ENCODE data around the gene ROBO3. TPM values are rescaled to one million over a fixed set of nuclear protein-coding genes. Genes with fewer than 3 reads are reported as not detected.

ROBO3 gene
- total RNA-seq, 1 donor from 2014 or later: 11.3 TPM

DNA sequence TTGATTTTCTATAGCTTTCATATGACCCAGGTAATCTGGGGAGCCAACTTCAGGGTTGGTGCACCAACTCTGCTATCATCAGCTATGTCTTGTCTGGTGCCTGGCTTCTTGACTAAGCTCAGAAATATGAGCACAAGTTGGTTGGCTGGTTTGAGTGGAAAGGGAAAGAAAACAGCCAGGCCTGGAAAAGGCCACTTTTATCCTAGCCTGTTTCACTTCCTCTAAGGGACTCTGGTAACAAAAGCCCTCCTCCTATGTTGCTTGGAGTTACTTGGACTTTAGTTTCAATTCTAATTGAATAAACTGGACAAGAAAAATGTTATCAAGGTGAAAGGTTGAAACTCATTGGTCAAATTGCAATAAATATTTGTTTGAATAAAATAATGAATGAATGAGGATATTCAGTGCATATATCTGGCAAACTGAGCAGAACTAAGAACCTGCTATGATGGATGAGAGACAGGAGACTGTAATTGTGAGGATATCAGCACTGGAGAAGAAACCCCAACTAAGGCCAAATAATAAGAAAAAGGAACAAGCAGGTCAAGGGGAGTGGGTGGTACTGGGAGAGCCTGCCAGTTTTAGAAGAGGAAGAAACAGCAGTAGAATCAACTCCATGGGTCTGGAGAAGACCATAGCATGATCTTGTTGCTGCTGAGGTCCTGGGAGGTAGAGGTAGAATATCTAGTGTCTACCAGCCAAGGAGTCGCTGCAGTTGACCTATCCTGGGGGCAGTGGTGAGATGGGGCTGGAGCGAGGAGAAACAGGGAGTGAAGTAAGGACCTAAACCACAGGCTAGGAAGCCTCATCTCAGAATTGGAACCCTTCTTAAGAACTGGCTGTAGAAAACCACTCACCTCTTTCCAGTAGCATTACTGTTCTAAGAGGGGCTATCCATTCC is 24.2 kb downstream of the ROBO3 start:
- intact Hi-C loops (cut with DNase I): no loop called here
- no peak for TF ChIP-seq CTCF (IDR thresholded peaks at IDR 0.05)
- Histone ChIP-seq H3K4me1 (peaks cover 70% of the 10 kb centered on the region), H3K9me3 (no peaks in the 10 kb centered on the region), H3K27ac (peak overlapping the region; percentile 12), H3K4me3 (no peak overlapping the region), H3K36me3 (peaks cover 7% of the 10 kb centered on the region), H3K27me3 (ENCODE audit: low read depth) (no peaks in the 10 kb centered on the region)
- DNase-seq (no peak), ATAC-seq (no peak)

DNA sequence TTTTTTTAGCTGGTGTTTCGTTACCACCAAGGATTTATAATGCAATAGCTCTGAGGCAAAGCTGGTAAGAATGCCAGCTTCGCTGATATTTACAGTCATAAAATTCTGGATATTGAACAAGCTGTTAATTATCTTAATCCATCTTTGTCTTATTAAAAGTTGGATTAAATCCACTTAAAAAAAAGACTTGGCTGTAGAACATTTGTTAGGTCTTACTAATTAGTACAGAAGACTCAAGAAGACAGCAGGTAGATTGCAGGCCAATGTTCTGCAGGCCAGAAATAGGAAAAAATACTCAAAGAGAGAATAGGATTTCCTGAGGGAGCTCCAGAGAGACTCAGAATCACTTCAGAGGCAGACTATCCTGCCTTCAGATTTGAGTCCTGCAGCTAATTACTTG is 24.9 kb downstream of the ROBO3 start:
- H3K4me1 ChIP-seq: peaks cover 70% of the 10 kb centered on the region

DNA sequence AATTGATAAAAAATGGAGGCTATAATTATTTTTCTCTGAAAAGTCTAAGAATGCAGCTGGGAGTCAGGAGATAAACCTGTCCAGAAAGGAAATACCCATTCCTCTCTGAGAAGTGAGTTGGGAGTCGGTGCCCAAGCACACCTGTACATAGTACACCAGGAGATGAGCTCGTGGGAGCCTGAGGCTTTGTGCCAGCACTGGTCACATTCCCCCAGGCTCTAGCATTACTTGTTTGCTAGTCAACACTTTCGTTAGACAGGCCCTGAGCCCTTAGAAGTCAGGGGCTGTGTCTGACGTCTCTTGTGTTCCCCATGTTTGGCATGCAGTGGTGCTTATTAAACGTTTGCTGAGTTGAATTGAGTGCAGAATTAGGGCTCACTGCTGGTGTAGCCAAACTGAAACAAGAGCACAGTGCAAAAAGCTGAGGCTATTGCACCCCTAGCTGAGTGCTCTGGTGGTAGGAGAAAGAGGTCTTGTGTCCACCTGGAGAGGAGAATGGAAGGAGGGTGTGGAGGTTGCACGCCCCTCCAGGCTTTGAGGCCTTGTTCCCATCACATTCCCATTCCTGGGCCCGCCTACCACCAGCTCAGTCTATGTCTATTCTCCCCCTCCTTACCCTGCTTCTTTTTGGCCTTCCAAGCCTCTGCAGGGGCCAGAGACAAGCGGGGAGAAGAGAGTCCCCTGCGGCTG is 25.6 kb downstream of the ROBO3 start:
- Histone ChIP-seq H3K27me3 (ENCODE audit: low read depth) (no peaks in the 10 kb centered on the region), H3K36me3 (peaks cover 4% of the 10 kb centered on the region), H3K9me3 (no peaks in the 10 kb centered on the region), H3K27ac (no peak overlapping the region), H3K4me1 (peaks cover 74% of the 10 kb centered on the region), H3K4me3 (no peak overlapping the region)
- intact Hi-C loops (cut with DNase I): no loop called here
- no peak for TF ChIP-seq CTCF (IDR thresholded peaks at IDR 0.05)
- DNase-seq (no peak), ATAC-seq (no peak)

More for the DNA sequence above, 24.9 kb downstream of the ROBO3 start:
- Histone ChIP-seq H3K4me3 (no peak overlapping the region), H3K27ac (peak overlapping the region; percentile 12), H3K36me3 (peaks cover 7% of the 10 kb centered on the region), H3K9me3 (no peaks in the 10 kb centered on the region), H3K27me3 (ENCODE audit: low read depth) (no peaks in the 10 kb centered on the region)
- intact Hi-C loops (cut with DNase I): no loop called here
- DNase-seq (no peak), ATAC-seq (no peak)
- no peak for TF ChIP-seq CTCF (IDR thresholded peaks at IDR 0.05)

GRCh38 chr11:124891373-124891861 is 26.2 kb downstream of the ROBO3 start:
- no peaks in the 10 kb centered on the region for H3K36me3 ChIP-seq
- H3K27ac ChIP-seq: peak overlapping the region; percentile 41
- H3K27me3 ChIP-seq (ENCODE audit: low read depth): no peaks in the 10 kb centered on the region
- DNase-seq: no peak
- peaks cover 70% of the 10 kb centered on the region for H3K4me1 ChIP-seq
- peak in 1 of 2 donors; percentile 3 for ATAC-seq
- intact Hi-C loops (cut with DNase I): no loop called here
- no peaks in the 10 kb centered on the region for H3K9me3 ChIP-seq
- no peak overlapping the region for H3K4me3 ChIP-seq
- TF ChIP-seq CTCF (IDR thresholded peaks at IDR 0.05): no peak

GRCh38 chr11:124892146-124892545 is 26.9 kb downstream of the ROBO3 start:
- no peak overlapping the region for H3K4me3 ChIP-seq
- H3K36me3 ChIP-seq: no peaks in the 10 kb centered on the region
- DNase-seq (no peak), ATAC-seq (no peak)
- H3K4me1 ChIP-seq: peaks cover 70% of the 10 kb centered on the region
- H3K27me3 ChIP-seq (ENCODE audit: low read depth): no peaks in the 10 kb centered on the region
- H3K9me3 ChIP-seq: no peaks in the 10 kb centered on the region
- peak overlapping the region; percentile 41 for H3K27ac ChIP-seq
- intact Hi-C loops (cut with DNase I): no loop called here
- TF ChIP-seq CTCF (IDR thresholded peaks at IDR 0.05): no peak

Measured in lower lobe of right lung (tissue), 2 donors.